ENCODE measurements around the gene USP10. TPM values are rescaled to one million over a fixed set of nuclear protein-coding genes. Genes with fewer than 3 reads are reported as not detected.

Gene USP10
- total and polyA plus RNA-seq, 4 donors = 18.5 to 77.5 (median 63.0) TPM

- Histone ChIP-seq H3K9me3 (ENCODE audit: control insufficient read depth in 4 of 4, insufficient read depth in 3 of 4, low read length in 3 of 4) (no peaks in the 10 kb centered on the region), H3K9ac (ENCODE audit: insufficient read depth in 1 of 2, low read length in 2 of 2) (peak overlapping the region in 1 of 2 donors; percentile 30), H3K27me3 (ENCODE audit: control insufficient read depth in 3 of 3, insufficient read depth in 3 of 3, low read length in 2 of 3) (no peaks in the 10 kb centered on the region), H3K27ac (ENCODE audit: low read depth in 1 of 2, low read length in 1 of 2) (peak overlapping the region in 1 of 2 donors; percentile 73), H3K4me1 (ENCODE audit: control insufficient read depth in 5 of 5, insufficient read depth in 5 of 5, low read length in 5 of 5) (peaks cover 0 to 14% (median 3%) of the 10 kb centered on the region in 5 donors), H3K4me3 (no peak overlapping the region), H3K36me3 (ENCODE audit: control insufficient read depth in 4 of 4, insufficient read depth in 4 of 4, low read length in 4 of 4) (no peaks in the 10 kb centered on the region)
- no peak for TF ChIP-seq CTCF (IDR thresholded peaks at IDR 0.05; ENCODE audit: control extremely low read depth, extremely low read depth)
- no peak for ATAC-seq (ENCODE audit: insufficient read depth, low FRiP score)
- no peak for DNase-seq
- 67 to 80% methylated on average over 13 of the region's 13 CpGs for WGBS, 2 donors
These were observed 122.2 kb downstream of the USP10 start for GRCh38 chr16:84821728-84822689.

GRCh38 chr16:84822990-84823389 lies 123.2 kb downstream of the USP10 start:
- Histone ChIP-seq H3K36me3 (ENCODE audit: control insufficient read depth in 4 of 4, insufficient read depth in 4 of 4, low read length in 4 of 4) (no peaks in the 10 kb centered on the region), H3K27me3 (ENCODE audit: control insufficient read depth in 3 of 3, insufficient read depth in 3 of 3, low read length in 2 of 3) (no peaks in the 10 kb centered on the region), H3K4me3 (no peak overlapping the region), H3K27ac (ENCODE audit: low read depth in 1 of 2, low read length in 1 of 2) (peak overlapping the region in 1 of 2 donors; percentile 12), H3K4me1 (ENCODE audit: control insufficient read depth in 5 of 5, insufficient read depth in 5 of 5, low read length in 5 of 5) (peaks cover 0 to 22% (median 3%) of the 10 kb centered on the region in 5 donors), H3K9ac (ENCODE audit: insufficient read depth in 1 of 2, low read length in 2 of 2) (no peak overlapping the region), H3K9me3 (ENCODE audit: control insufficient read depth in 4 of 4, insufficient read depth in 3 of 4, low read length in 3 of 4) (no peaks in the 10 kb centered on the region)
- 92 to 94% methylated on average over 6 of the region's 6 CpGs for WGBS, 2 donors
- ATAC-seq (ENCODE audit: insufficient read depth, low FRiP score) (no peak), DNase-seq (no peak)
- TF ChIP-seq CTCF (IDR thresholded peaks at IDR 0.05; ENCODE audit: control extremely low read depth, extremely low read depth) = no peak

GRCh38 chr16:84823484-84823883 lies 123.7 kb downstream of the USP10 start:
- peak in 1 of 3 donors; percentile 28 for DNase-seq
- Histone ChIP-seq H3K4me3 (no peak overlapping the region), H3K9ac (ENCODE audit: insufficient read depth in 1 of 2, low read length in 2 of 2) (no peak overlapping the region), H3K9me3 (ENCODE audit: control insufficient read depth in 4 of 4, insufficient read depth in 3 of 4, low read length in 3 of 4) (no peaks in the 10 kb centered on the region), H3K27ac (ENCODE audit: low read depth in 1 of 2, low read length in 1 of 2) (peak overlapping the region in 1 of 2 donors; percentile 82), H3K36me3 (ENCODE audit: control insufficient read depth in 4 of 4, insufficient read depth in 4 of 4, low read length in 4 of 4) (no peaks in the 10 kb centered on the region), H3K27me3 (ENCODE audit: control insufficient read depth in 3 of 3, insufficient read depth in 3 of 3, low read length in 2 of 3) (no peaks in the 10 kb centered on the region), H3K4me1 (ENCODE audit: control insufficient read depth in 5 of 5, insufficient read depth in 5 of 5, low read length in 5 of 5) (peaks cover 0 to 22% (median 3%) of the 10 kb centered on the region in 5 donors)
- ATAC-seq (ENCODE audit: insufficient read depth, low FRiP score) = no peak
- no peak for TF ChIP-seq CTCF (IDR thresholded peaks at IDR 0.05; ENCODE audit: control extremely low read depth, extremely low read depth)
- 41 to 52% methylated on average over 8 of the region's 8 CpGs for WGBS, 2 donors
